GM21619 (cell line): ENCODE results near the gene OTUB1.

Experiments used
- ATAC-seq: cut with Tn5 transposase; IDR thresholded peaks from one replicate; pipeline ENCODE4 v1.9.1; 2021; ENCODE audit not compliant: unreplicated experiment

The OTUB1 gene

GRCh38 chr11:64022125-64022784, 36.0 kb downstream of the OTUB1 start:
- ATAC-seq: no peak

- ATAC-seq: no peak
These were observed 37.8 kb downstream of the OTUB1 start for GRCh38 chr11:64023712-64024710.

- no peak for ATAC-seq
These were observed 39.0 kb downstream of the OTUB1 start for GRCh38 chr11:64025205-64025604.

- no peak for ATAC-seq
These were observed 40.5 kb downstream of the OTUB1 start for GRCh38 chr11:64026575-64027205.

- ATAC-seq: no peak
These were observed 41.6 kb downstream of the OTUB1 start for GRCh38 chr11:64027651-64028397.

- ATAC-seq: no peak
These were observed 42.3 kb downstream of the OTUB1 start for GRCh38 chr11:64028398-64029115.

GRCh38 chr11:64029773-64030172, 43.5 kb downstream of the OTUB1 start:
- no peak for ATAC-seq

GRCh38 chr11:64031001-64031400, 44.8 kb downstream of the OTUB1 start:
- ATAC-seq: no peak

- ATAC-seq: no peak
These were observed 45.8 kb downstream of the OTUB1 start for GRCh38 chr11:64032050-64032449.

GRCh38 chr11:64034411-64034811, 48.2 kb downstream of the OTUB1 start:
- ATAC-seq: no peak

- no peak for ATAC-seq
These were observed 48.9 kb downstream of the OTUB1 start for GRCh38 chr11:64035081-64035524.

- no peak for ATAC-seq
These were observed 49.3 kb downstream of the OTUB1 start, which contains the start of gene FLRT1 for GRCh38 chr11:64035576-64035975. Gene FLRT1 (plus strand): TSS chr11:64035931. CDS start chr11:64116268, 80,337 bp downstream.

GRCh38 chr11:64036087-64037026, 50.1 kb downstream of the OTUB1 start:
- ATAC-seq: no peak

GRCh38 chr11:64037027-64037634, 50.9 kb downstream of the OTUB1 start:
- ATAC-seq: no peak

GRCh38 chr11:64038500-64038899, 52.3 kb downstream of the OTUB1 start:
- no peak for ATAC-seq

- ATAC-seq: no peak
These were observed 52.9 kb downstream of the OTUB1 start for GRCh38 chr11:64039012-64039665.

- no peak for ATAC-seq
These were observed 54.6 kb downstream of the OTUB1 start for GRCh38 chr11:64040684-64041322.

GRCh38 chr11:64041846-64042245, 55.6 kb downstream of the OTUB1 start:
- no peak for ATAC-seq
